Erythroblast (primary cell): ENCODE results near the gene HELQ.

ENCODE experiments used
- GATA1 ChIP-seq: IDR thresholded peaks from 2 replicates; pipeline ENCODE4 v1.6.1; 2011; ENCODE audit warnings: low read depth, mild to moderate bottlenecking, control low read depth, low read length, moderate library complexity
- POLR2A ChIP-seq: IDR thresholded peaks from 2 replicates; pipeline ENCODE4 v1.6.1; 2011; ENCODE audit warnings: mild to moderate bottlenecking, low read length

DNA sequence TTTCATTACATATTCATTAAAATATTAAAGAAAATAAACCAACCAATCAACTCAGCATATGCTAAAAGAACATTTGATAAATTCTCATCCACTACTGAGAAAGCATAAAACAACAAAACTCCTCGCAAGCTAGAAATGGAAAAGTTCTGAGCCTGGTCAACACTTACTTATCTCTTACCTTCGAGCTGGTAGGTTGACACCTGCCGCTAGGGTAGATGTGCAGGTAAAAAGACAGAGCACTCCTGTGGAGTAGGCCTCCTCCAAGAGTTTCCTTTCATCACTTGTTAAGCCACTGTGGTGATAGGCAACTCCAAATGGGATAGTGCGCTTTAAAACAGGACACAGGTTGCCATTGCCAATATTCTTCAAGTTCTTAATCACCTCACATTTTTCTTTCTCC lies 18.9 kb downstream of the HELQ start:
- no peak for TF ChIP-seq POLR2A
- no peak for TF ChIP-seq GATA1
